ENCODE measurements around the gene RRAD.
A peak's percentile ranks its signal among the peaks of the same experiment; 100 is the strongest.
"Not testable (repeated sequence)": the region's sequence is repeated elsewhere in the genome, so short reads cannot be mapped to it uniquely, and the experiment has no call there.

RRAD gene

DNA sequence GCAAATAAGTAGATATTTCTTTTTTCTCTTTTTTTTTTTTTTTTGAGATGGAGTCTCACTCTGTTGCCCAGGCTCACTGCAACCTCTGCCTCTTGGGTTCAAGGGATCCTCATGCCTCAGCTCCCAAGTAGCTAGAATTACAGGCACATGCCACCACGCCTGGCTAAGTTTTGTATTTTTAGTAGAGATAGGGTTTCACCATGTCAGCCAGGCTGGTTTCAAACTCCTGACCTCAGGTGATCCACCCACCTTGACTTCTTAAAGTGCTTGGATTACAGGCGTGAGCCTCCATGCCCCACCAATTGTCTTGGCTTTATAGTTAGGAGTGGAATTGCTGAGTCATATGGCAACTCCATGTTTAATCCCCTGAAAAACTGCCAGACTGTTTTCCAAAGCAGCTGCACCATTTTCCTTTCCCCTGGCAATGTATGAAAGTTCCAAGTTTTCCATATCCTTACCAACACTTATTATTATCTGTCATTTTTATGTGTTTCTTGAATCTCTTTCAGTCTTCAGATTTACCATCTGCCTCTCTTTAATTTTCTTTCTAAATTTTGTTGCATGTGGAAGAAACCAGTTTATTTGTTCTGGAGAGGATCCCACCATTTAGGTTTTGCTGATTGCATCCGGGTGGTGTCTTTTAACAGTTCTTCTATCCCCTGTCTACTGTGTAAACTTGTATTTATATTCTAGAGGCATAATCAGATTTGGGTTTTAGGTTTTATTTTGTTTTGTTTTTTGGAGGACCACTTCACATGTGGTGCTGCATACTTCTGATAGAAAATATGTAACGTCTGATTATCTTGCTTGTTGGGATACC, 25.8 kb upstream of the RRAD start:
- DNase-seq: no peak

DNA sequence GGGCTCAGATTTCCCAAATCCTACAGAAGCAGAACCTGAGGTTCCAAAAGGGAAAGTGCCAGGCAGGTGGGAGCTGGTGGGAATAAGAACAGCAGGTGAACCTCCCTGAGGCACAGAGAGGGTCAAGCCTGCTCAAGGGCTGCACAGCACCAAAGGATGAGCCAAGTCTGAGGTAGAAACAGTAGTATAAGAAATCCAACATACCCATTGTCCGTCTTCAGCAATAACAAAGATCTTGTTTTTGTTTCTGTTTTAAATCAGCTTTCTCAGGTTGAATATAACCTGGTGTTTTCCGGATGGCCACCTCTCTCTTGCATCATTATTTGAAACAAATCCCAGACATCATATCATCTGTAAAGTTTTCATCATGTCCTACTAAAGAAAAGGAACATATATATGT, 25.1 kb upstream of the RRAD start:
- DNase-seq: no peak

DNA sequence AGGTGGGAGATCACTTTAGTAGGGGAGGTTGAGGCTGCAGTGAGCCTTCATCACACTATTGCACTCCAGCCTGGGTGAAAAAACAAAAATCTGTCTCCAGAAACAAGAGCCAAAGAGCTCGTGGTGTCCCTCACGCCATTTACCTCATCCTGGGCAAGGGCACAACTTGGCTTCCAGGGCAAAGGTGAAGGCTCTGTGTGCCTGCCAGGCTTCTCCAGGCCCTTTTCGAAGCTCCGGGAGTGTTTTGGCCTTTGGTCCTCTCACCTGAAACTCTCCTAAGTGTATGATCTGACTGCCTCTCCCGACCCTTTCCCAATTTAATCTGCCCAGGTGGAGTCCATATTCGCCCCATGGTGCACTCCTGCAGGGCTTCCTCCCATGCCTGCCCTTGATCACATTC, 24.1 kb upstream of the RRAD start:
- no peak for DNase-seq

DNA sequence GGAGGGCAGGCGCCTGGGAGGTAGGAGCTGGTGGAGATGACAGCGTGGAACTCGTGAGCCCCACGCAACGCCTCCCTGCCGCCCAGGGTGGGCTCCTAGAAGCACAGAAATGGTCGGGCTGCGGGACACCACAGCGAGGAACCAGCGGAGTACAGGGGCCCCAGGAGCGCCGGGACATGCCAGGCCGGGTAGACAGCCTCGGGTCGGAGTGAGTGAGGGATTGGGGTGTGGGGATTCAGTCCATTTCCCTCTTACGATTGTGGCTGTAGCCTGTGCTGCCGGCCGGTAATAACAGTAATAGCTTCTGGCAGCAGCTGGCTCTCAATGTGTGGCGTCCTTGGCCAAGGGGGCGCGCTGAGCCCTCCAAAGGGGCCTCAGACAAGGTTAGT, 23.5 kb upstream of the RRAD start:
- no peak for DNase-seq

DNA sequence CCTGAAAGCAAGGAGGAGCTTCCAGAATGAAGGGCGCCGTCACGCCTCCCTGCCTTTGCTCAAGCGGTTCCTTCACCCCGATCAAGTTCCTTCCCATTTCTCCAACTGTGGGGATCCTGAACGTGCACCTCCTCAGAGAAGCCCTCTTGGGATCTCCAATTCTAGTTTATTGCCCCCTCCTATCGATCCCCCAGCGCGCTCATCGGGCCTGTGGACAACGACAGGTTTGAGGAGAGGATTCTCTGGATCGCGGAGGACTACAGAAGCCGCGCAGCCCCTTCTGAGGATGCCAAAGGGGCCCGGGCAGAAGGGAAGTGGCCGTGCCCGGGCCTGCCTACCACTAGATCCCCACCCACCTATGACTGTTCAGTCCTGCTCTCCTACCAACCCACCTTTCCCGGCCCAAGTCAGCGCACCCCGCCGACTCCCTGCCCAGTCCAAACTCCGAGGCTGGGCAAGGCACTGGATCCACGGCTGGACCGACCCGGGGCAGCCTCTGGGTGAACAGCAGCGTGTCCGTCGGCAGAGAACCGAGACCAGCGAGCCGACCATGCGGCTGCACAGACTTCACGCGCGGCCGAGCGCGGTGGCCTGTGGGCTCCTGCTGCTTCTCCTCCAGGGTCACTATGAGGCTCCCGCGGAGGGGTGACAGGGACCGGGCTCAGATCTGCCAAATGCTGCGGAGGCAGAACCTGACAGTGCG, 22.9 kb upstream of the RRAD start:
- no peak for DNase-seq

DNA sequence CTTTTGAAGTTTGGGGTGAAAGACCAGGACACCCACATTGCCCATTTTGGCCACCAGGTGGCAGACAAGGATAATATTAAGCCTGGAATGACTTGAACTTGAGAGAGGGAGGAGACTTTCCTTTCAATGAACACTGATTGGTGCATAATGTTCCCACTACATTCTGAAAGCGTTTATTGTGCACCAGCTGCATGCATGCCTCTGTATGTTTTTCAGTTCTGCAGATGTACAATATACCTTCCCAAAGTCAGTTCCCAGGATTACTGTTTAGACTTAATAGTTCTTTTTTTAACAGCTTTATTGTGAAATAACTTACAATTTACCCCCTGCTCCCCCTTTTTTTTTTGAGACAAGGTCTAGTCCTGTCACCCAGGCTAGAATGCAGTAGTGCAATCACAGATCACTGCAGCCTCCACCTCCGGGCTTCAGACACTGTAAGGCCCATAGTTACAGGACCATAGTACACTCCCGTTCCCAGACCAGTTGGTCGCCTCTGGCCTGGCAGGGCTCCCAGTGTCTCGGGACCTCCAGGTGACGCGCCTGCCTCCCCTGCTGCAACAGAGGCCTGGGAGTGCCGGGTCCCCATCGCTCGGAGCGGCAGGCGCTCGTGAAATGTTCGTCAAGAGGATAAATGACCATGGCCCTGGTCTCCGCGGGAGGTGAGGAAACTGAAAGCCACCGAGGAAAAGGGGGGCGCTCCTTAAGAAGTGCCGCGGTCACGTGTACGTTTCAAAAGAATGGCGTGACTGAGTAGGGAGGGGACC, 22.1 kb upstream of the RRAD start:
- peak; percentile 65 for DNase-seq

DNA sequence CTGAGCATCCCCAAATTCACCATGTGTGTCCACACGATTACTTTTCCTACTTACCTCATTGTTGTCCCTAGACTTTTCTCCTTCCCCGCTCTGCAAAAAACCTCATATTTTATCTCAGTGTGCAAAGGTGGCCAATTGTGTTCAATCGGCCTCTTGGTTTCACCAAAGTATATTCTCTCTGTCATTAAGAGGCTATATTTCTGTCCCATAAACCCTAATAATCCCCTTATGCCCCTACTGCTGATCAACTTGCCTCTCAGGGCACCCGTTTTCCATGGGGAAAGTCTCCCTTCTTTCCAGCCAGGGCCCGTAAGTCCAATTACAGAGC, 21.6 kb upstream of the RRAD start:
- DNase-seq: no peak

DNA sequence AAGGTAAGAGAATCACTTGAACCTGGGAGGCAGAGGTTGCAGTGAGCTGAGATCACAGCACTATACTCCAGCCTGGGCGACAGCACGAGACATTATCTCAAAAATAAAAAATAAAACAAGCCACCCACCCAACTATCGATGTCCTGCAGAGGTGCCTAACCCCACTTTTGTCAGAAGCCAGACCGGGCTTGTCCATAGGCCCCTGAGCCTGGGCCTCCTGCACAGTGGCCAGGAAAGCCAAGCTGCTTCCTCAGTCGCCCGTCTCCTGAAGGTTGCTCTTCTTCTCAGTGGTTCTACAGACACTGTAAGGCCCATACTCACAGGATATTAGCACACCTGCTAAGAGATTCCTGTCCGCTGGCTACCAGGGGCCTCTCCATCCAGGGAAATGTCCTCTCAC, 21.2 kb upstream of the RRAD start:
- DNase-seq: no peak

DNA sequence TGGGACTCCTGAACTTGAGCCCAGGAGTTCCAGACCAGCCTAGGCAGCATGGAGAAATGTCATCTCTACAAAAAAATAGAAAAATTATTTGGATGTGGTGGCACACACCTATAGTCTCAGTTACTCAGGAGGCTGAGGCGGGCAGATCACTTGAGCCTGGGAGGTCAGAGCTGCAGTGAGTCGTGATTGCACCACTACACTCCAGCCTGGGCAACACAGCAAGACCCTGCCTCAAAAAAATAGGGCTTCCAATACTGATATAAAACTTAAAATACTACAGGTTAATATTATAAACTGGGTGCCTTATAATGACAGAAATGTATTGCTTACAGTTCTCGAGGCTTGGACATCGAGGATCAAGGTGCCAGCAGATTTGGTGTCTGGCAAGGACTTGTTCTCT, 20.6 kb upstream of the RRAD start:
- no peak for DNase-seq

DNA sequence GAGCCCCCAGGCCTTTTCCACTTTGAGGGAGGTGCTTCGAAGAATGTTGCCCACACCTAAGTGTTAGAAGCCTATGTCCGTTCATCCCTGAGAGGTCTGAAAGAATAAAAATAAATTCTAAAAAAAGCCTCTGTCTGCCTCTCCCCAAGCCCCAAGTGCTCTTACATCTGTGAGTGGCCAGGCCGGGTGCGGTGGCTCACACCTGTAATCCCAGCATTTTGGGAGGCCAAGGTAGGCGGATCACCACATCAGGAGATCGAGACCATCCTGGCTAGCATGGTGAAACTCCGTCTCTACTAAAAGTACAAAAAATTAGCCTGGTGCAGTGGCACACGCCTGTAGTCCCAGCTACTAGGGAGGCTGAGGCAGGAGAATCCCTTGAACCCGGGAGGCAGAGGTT, 19.6 kb upstream of the RRAD start:
- not testable (repeated sequence) for DNase-seq

DNA sequence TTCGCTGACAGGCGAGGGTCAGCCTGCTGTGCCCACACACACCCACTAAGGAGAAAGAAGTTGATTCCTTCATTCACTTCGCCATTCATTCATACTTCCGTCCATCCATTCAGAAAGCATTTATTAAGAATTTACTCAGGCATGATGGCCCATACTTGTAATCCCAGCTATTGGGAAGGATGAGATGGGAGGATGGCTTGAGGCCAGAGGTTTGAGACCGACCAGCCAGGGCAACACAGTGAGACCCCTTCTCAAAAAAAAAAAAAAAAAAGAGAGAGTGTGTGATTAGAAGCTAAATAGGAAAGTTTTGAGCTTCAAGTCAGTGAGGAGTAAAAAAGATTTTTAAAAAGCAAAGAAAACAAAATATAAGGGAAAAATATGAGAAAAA, 18.7 kb upstream of the RRAD start:
- no peak for DNase-seq

DNA sequence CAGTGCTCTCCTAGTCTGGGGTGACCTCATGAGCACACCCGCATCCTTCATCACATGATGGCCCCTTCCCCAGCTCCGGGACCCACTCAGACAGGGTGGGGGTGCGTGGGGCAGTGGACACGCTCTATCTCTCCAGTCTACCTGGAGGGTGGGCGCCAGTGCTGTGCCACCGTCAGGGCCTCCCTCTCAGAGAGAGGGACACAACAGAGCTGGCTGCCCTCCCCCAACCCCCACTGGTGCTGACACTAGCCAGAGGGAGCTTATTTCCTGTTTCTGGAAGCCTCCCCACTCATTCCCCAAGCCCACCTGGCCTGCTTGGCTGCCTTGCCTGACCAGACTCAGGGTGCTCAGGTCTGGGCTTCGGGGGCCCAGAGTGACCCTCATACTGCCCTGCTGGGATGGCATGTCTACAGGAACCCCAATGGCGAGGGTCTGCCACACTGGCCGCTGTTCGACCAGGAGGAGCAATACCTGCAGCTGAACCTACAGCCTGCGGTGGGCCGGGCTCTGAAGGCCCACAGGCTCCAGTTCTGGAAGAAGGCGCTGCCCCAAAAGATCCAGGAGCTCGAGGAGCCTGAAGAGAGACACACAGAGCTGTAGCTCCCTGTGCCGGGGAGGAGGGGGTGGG, 18.2 kb upstream of the RRAD start:
- no peak for DNase-seq

DNA sequence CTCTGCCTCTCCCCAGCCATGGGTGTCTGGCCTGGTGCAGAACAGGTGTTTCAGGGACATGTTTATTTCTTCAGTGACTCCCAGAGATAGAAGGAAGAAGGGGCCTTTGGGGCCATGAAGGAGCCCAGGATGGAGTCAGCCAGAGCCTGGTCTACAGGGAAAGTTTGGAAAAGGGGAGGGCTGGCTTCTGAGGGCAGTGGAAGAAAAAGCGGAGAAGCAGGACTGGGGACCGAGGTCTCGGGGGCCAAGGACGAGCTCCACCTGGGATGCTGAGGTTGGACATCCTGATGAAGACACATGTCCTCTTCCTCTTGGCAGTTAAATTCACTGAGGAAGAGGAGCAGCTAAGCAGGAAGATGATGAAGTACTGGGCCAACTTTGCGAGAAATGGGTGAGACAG, 17.6 kb upstream of the RRAD start:
- DNase-seq: no peak

DNA sequence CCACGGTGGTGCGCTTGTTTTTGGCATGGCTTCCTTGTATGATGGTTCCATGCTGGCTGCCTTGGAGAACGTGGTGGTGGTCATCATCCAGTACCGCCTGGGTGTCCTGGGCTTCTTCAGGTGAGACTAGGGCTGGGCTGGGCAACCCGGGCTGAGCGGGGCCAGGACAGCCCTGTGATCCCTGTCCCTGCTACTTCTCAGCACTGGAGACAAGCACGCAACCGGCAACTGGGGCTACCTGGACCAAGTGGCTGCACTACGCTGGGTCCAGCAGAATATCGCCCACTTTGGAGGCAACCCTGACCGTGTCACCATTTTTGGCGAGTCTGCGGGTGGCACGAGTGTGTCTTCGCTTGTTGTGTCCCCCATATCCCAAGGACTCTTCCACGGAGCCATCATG, 14.9 kb upstream of the RRAD start:
- no peak for DNase-seq

DNA sequence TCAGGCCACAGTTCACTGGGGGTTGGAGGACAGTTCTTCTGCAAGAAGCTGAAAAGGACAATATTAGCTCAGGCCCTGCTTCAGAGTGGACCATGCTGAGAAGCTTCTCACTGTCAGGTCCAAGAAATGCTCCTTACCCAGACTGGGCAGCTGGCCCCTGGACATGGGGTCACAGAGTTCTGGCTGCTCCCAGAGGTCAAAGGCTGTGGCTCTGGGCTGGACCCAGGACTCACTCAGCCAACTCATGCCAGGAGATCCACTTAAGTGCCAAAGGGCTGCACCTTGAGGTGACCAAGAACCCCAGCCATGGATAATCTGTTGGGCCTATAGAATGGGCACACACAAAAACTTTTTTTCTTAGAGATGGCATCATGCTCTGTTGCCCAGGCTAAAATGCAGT, 14.0 kb upstream of the RRAD start:
- DNase-seq: no peak

DNA sequence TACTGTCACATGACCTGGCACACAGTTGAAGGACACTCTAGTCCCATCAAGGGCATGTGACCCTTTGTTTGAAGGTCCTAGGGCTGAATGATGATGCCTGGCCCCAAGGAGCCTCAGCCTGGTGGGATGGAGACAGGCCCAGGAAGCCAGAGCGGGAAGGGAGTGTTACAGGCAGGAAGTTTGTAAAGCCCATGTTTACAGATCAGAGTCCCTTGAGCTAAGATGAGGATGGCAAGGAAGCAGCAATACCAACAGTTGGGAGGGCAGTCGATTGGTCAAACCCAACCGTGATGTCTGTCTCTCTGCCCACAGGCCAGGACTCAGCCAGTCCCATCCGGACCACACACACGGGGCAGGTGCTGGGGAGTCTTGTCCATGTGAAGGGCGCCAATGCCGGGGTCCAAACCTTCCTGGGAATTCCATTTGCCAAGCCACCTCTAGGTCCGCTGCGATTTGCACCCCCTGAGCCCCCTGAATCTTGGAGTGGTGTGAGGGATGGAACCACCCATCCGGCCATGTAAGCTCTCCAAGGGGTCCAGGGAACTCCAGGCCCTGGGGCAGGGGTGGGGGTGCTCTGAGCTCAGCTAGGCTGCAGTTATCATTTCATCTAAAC, 12.5 kb upstream of the RRAD start:
- DNase-seq: no peak

DNA sequence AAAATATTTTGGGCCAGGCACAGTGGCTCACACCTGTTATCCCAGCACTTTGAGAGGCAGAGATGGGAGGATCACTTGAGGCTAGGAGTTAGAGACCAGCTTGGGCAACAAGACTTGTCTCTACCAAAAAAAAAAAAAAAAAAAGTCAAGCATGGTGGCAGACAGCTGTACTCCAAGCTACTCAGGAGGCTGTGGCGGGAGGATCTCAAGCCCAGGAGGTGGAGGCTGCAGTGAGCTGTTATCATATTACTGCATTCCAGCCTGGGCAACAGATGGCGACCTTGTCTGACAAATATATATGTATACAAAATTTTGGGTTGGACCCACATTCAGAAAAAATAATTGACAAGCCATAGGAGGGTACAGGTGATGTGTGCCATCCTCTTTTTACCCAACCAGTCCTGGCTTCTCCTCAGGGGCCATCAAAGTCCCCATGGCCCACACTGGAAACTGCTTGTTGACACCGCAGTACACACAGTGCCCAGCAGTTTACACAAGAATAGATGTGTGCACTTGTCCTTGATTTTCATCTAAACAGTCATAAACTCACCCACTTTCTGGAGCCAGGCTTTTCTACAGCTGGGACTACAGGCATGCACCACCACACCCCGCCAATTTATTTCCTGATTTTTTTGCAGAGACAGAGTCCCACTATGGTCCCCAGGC, 11.7 kb upstream of the RRAD start:
- DNase-seq: no peak

DNA sequence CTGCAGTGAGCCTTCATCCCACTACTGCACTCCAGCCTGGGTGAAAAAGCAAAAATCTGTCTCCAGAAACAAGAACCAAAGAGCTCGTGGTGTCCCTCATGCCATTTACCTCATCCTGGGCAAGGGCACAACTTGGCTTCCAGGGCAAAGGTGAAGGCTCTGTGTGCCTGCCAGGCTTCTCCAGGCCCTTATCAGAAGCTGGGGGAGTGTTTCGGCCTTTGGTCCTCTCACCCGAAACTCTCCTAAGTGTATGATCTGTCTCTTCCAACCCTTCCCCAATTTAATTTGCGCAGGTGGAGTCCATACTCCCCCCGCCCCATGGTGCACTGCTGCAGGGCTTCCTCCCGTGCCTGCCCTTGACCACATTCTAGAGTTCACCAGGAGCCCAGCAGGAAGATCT, 11.1 kb upstream of the RRAD start:
- DNase-seq: no peak

DNA sequence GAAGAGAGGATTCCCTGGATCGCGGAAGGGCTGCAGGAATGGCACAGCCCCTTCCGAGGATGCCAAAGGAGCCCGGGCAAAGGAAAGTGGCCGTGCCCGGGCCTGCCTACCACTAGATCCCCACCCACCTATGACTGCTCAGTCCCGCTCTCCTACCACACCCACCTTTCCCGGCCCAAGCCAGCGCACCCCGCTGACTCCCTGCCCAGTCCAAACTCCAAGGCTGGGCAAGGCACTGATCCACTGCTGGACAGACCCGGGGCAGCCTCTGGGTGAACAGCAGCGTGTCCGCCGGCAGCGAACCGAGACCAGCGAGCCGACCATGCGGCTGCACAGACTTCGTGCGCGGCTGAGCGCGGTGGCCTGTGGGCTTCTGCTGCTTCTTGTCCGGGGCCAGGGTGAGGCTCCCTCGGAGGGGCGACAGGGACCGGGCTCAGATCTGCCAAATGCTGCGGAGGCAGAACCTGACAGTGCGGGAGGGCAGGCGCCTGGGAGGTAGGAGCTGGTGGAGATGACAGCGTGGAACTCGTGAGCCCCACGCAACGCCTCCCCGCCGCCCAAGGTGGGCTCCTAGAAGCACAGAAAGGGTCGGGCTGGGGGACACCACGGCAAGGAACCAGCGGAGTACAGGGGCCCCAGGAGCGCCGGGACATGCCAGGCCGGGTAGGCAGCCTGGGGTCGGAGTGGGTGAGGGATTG, 10.1 kb upstream of the RRAD start, which contains the start of gene CES2:
CES2 (plus strand) TSS at position 203 of the 698 bp plus-strand sequence; CDS start at position 323, 120 bp downstream.
- DNase-seq: no peak

DNA sequence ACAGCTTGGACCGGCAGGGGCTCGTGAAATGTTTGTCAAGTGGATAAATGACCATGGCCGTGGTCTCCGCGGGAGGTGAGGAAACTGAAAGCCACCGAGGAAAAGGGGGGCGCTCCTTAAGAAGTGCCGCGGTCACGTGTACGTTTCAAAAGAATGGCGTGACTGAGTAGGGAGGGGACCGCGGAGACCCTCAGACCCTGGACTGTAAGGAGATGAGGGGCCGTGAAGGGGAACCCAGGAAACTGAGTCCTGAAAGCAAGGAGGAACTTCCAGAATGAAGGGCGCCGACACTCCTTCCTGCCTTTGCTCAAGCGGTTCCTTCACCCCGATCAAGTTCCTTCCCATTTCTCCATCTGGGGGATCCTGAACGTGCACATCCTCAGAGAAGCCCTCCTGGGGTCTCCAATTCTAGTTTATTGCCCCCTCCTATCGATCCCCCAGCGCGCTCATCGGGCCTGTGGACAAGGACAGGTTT, 9.5 kb upstream of the RRAD start:
- not testable (repeated sequence) for DNase-seq

DNA sequence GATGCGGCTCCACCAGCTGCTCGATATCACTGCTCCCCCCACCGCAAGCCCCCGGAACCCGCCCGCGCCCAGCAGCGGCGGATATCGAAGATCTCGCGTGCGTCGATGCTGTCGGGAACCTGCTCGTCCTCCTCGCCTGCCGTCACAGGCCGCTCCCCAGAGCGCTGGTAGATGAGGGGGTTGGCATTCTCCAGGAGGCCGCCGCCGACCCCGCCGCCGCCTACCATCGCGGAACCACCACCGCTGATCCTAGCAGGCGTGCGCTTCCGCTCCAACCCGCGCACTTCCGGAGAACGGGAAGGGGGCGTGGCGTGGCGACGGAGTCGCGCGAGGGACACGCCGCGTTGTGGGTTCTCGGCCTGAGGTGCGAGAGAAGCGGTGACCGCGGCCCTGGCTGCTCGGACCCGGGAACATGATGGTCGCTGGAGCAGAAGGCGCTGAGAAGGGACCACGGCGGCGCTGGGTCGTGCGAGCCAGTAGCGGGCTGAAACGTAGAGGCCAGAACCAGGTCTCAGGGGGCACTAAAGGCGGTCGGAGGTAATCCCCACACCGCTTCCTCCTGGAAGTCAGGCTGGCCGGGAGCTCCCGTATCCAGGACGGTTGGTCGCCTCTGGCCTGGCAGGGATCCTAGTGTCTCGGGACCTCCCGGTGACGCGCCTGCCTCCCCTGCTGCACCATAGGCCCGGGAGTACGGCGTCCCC, 9.0 kb upstream of the RRAD start, which contains the start of gene CIAO2B:
CIAO2B (minus strand) TSS at position 265 of the 701 bp plus-strand sequence; CDS start at position 227, 38 bp downstream.
- peak; percentile 35 for DNase-seq
